ENCODE results near the gene PRR15L. TPM values are rescaled to one million over a fixed set of nuclear protein-coding genes. Genes with fewer than 3 reads are reported as not detected.
"Not testable (repeated sequence)": the region's sequence is repeated elsewhere in the genome, so short reads cannot be mapped to it uniquely, and the experiment has no call there.

Gene PRR15L
- total RNA-seq, result not detected

- Mint-ChIP-seq H3K36me3 (no peaks in the 10 kb centered on the region), H3K9me3 (no peaks in the 10 kb centered on the region), H3K27me3 (no peaks in the 10 kb centered on the region), H3K4me3 (no peak within 1 kb of the TSS), H3K4me1 (ENCODE audit: low read depth) (no peaks in the 10 kb centered on the region), H3K27ac (no peak within 1 kb of the TSS)
- no peak for DNase-seq
- POLR2A ChIA-PET, result no interaction called here
- CTCF ChIA-PET, result interaction anchor here (0.9 to 17.6 kb wide), 4 partner anchors 8 to 17 kb away, joined by 3 to 290 read pairs (median 18); partner anchors contain the start of genes CDK5RAP3 and PNPO
- intact Hi-C loops (cut with micrococcal nuclease), result no loop called here
Measured at GRCh38 chr17:47957591-47958490, at the start of gene PRR15L. TSS of gene PRR15L (minus strand) at chr17:47957883. CDS start at chr17:47953234, 4,649 bp downstream.

GRCh38 chr17:48006936-48007709, 49.4 kb upstream of the PRR15L start:
- CTCF ChIA-PET, result interaction anchor here (1.7 kb wide), 1 partner anchor 58 kb away, joined by 5 read pairs; no protein-coding TSS in a partner anchor
- H3K4me3 Mint-ChIP-seq, result no peak overlapping the region
- peaks cover 14% of the 10 kb centered on the region for H3K4me1 Mint-ChIP-seq (ENCODE audit: low read depth)
- H3K27ac Mint-ChIP-seq, result no peak overlapping the region
- no peak for DNase-seq
- H3K36me3 Mint-ChIP-seq, result no peaks in the 10 kb centered on the region
- POLR2A ChIA-PET, result no interaction called here
- H3K27me3 Mint-ChIP-seq, result peaks cover 41% of the 10 kb centered on the region
- intact Hi-C loops (cut with micrococcal nuclease), result no loop called here
- no peaks in the 10 kb centered on the region for H3K9me3 Mint-ChIP-seq

- ChIA-PET CTCF (no interaction called here), POLR2A (no interaction called here)
- H3K27me3 Mint-ChIP-seq, result peaks cover 29% of the 10 kb centered on the region
- intact Hi-C loops (cut with micrococcal nuclease), result no loop called here
- no peak overlapping the region for H3K27ac Mint-ChIP-seq
- peaks cover 4% of the 10 kb centered on the region for H3K4me1 Mint-ChIP-seq (ENCODE audit: low read depth)
- H3K36me3 Mint-ChIP-seq, result no peaks in the 10 kb centered on the region
- no peak for DNase-seq
- H3K9me3 Mint-ChIP-seq, result no peaks in the 10 kb centered on the region
- no peak overlapping the region for H3K4me3 Mint-ChIP-seq
Measured at GRCh38 chr17:48004983-48005382, 47.3 kb upstream of the PRR15L start.

- ChIA-PET CTCF (interaction anchor here (0.6 to 1.4 kb wide), 3 partner anchors 10 to 34 kb away, joined by 3 read pairs; no protein-coding TSS in a partner anchor), POLR2A (no interaction called here)
- intact Hi-C loops (cut with micrococcal nuclease), result no loop called here
- Mint-ChIP-seq H3K9me3 (no peaks in the 10 kb centered on the region), H3K4me3 (no peak overlapping the region), H3K27me3 (peaks cover 22% of the 10 kb centered on the region), H3K27ac (no peak overlapping the region), H3K4me1 (ENCODE audit: low read depth) (peaks cover 7% of the 10 kb centered on the region), H3K36me3 (no peaks in the 10 kb centered on the region)
- DNase-seq, result no peak
Measured at GRCh38 chr17:48003417-48004151, 45.9 kb upstream of the PRR15L start.

GRCh38 chr17:48002916-48003416, 45.3 kb upstream of the PRR15L start:
- intact Hi-C loops (cut with micrococcal nuclease), result no loop called here
- no peak overlapping the region for H3K4me3 Mint-ChIP-seq
- H3K27ac Mint-ChIP-seq, result no peak overlapping the region
- H3K4me1 Mint-ChIP-seq (ENCODE audit: low read depth), result peaks cover 7% of the 10 kb centered on the region
- DNase-seq, result no peak
- no peaks in the 10 kb centered on the region for H3K9me3 Mint-ChIP-seq
- peaks cover 19% of the 10 kb centered on the region for H3K27me3 Mint-ChIP-seq
- ChIA-PET CTCF (interaction anchor here (1.4 kb wide), 1 partner anchor 33 kb away, joined by 3 read pairs; no protein-coding TSS in a partner anchor), POLR2A (no interaction called here)
- no peaks in the 10 kb centered on the region for H3K36me3 Mint-ChIP-seq

GRCh38 chr17:48002266-48002915, 44.7 kb upstream of the PRR15L start:
- Mint-ChIP-seq H3K4me1 (ENCODE audit: low read depth) (peaks cover 7% of the 10 kb centered on the region), H3K4me3 (no peak overlapping the region), H3K27ac (no peak overlapping the region), H3K9me3 (no peaks in the 10 kb centered on the region), H3K36me3 (no peaks in the 10 kb centered on the region), H3K27me3 (peaks cover 18% of the 10 kb centered on the region)
- ChIA-PET CTCF (interaction anchor here (1.4 kb wide), 1 partner anchor 32 kb away, joined by 3 read pairs; no protein-coding TSS in a partner anchor), POLR2A (no interaction called here)
- DNase-seq, result no peak
- intact Hi-C loops (cut with micrococcal nuclease), result no loop called here

GRCh38 chr17:48001657-48002056, 44.0 kb upstream of the PRR15L start:
- H3K4me3 Mint-ChIP-seq; H3K36me3 Mint-ChIP-seq; intact Hi-C loops (cut with micrococcal nuclease); H3K27ac Mint-ChIP-seq; H3K9me3 Mint-ChIP-seq; DNase-seq; H3K4me1 Mint-ChIP-seq (ENCODE audit: low read depth): not testable (repeated sequence)
- CTCF ChIA-PET, result interaction anchor here (1.0 kb wide), 1 partner anchor 25 kb away, joined by 3 read pairs; no protein-coding TSS in a partner anchor
- H3K27me3 Mint-ChIP-seq, result peaks cover 12% of the 10 kb centered on the region
- POLR2A ChIA-PET, result interaction anchor here (1.0 kb wide), 1 partner anchor 12 kb away, joined by 4 read pairs; no protein-coding TSS in a partner anchor

- H3K27me3 Mint-ChIP-seq, result peaks cover 11% of the 10 kb centered on the region
- no peak overlapping the region for H3K27ac Mint-ChIP-seq
- POLR2A ChIA-PET, result interaction anchor here (1.0 kb wide), 1 partner anchor 12 kb away, joined by 4 read pairs; no protein-coding TSS in a partner anchor
- no peak overlapping the region for H3K4me3 Mint-ChIP-seq
- intact Hi-C loops (cut with micrococcal nuclease), result no loop called here
- CTCF ChIA-PET, result interaction anchor here (1.0 kb wide), 1 partner anchor 25 kb away, joined by 3 read pairs; no protein-coding TSS in a partner anchor
- H3K4me1 Mint-ChIP-seq (ENCODE audit: low read depth), result peaks cover 7% of the 10 kb centered on the region
- DNase-seq, result no peak
- H3K36me3 Mint-ChIP-seq, result no peaks in the 10 kb centered on the region
- H3K9me3 Mint-ChIP-seq, result no peaks in the 10 kb centered on the region
Measured at GRCh38 chr17:48001197-48001596, 43.5 kb upstream of the PRR15L start.

- H3K36me3 Mint-ChIP-seq, result no peaks in the 10 kb centered on the region
- peak; percentile 32 for DNase-seq
- no peak overlapping the region for H3K4me3 Mint-ChIP-seq
- ChIA-PET POLR2A (interaction anchor here (0.5 kb wide), 1 partner anchor 368 kb away, joined by 3 read pairs; no protein-coding TSS in a partner anchor), CTCF (interaction anchor here (0.9 to 3.1 kb wide), 6 partner anchors 12 to 82 kb away, joined by 3 to 11 read pairs (median 5); no protein-coding TSS in a partner anchor)
- H3K27ac Mint-ChIP-seq, result no peak overlapping the region
- H3K27me3 Mint-ChIP-seq, result peaks cover 6% of the 10 kb centered on the region
- intact Hi-C loops (cut with micrococcal nuclease), result no loop called here
- no peaks in the 10 kb centered on the region for H3K9me3 Mint-ChIP-seq
- H3K4me1 Mint-ChIP-seq (ENCODE audit: low read depth), result peaks cover 3% of the 10 kb centered on the region
Measured at GRCh38 chr17:47999582-47999981, 41.9 kb upstream of the PRR15L start.

- intact Hi-C loops (cut with micrococcal nuclease), result no loop called here
- Mint-ChIP-seq H3K27ac (no peak overlapping the region), H3K27me3 (peaks cover 2% of the 10 kb centered on the region), H3K36me3 (no peaks in the 10 kb centered on the region), H3K4me3 (no peak overlapping the region), H3K4me1 (ENCODE audit: low read depth) (peaks cover 3% of the 10 kb centered on the region), H3K9me3 (no peaks in the 10 kb centered on the region)
- ChIA-PET CTCF (interaction anchor here (3.1 kb wide), 1 partner anchor 50 kb away, joined by 11 read pairs; no protein-coding TSS in a partner anchor), POLR2A (no interaction called here)
- no peak for DNase-seq
Measured at GRCh38 chr17:47998044-47998443, 40.4 kb upstream of the PRR15L start.

GRCh38 chr17:47997586-47997985, 39.9 kb upstream of the PRR15L start:
- CTCF ChIA-PET, result interaction anchor here (3.1 kb wide), 1 partner anchor 50 kb away, joined by 11 read pairs; no protein-coding TSS in a partner anchor
- POLR2A ChIA-PET, result no interaction called here
- intact Hi-C loops (cut with micrococcal nuclease), result no loop called here
- no peak for DNase-seq
- Mint-ChIP-seq H3K9me3 (no peaks in the 10 kb centered on the region), H3K27ac (no peak overlapping the region), H3K27me3 (peaks cover 2% of the 10 kb centered on the region), H3K36me3 (no peaks in the 10 kb centered on the region), H3K4me3 (no peak overlapping the region), H3K4me1 (ENCODE audit: low read depth) (peaks cover 3% of the 10 kb centered on the region)

Data from activated CD4-positive, alpha-beta memory T cell treated with anti-CD3 and anti-CD28 coated beads for 36 hours (primary cell).